Measurements from ENCODE around the gene SPINK5. TPM values are rescaled to one million over a fixed set of nuclear protein-coding genes. Genes with fewer than 3 reads are reported as not detected.

Gene SPINK5, protein sequence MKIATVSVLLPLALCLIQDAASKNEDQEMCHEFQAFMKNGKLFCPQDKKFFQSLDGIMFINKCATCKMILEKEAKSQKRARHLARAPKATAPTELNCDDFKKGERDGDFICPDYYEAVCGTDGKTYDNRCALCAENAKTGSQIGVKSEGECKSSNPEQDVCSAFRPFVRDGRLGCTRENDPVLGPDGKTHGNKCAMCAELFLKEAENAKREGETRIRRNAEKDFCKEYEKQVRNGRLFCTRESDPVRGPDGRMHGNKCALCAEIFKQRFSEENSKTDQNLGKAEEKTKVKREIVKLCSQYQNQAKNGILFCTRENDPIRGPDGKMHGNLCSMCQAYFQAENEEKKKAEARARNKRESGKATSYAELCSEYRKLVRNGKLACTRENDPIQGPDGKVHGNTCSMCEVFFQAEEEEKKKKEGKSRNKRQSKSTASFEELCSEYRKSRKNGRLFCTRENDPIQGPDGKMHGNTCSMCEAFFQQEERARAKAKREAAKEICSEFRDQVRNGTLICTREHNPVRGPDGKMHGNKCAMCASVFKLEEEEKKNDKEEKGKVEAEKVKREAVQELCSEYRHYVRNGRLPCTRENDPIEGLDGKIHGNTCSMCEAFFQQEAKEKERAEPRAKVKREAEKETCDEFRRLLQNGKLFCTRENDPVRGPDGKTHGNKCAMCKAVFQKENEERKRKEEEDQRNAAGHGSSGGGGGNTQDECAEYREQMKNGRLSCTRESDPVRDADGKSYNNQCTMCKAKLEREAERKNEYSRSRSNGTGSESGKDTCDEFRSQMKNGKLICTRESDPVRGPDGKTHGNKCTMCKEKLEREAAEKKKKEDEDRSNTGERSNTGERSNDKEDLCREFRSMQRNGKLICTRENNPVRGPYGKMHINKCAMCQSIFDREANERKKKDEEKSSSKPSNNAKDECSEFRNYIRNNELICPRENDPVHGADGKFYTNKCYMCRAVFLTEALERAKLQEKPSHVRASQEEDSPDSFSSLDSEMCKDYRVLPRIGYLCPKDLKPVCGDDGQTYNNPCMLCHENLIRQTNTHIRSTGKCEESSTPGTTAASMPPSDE
- total RNA-seq: 1 to 10 TPM in 2 of 4 donors, under 1 TPM in 2; 0.39 to 1.3 (median 0.97) TPM

DNA sequence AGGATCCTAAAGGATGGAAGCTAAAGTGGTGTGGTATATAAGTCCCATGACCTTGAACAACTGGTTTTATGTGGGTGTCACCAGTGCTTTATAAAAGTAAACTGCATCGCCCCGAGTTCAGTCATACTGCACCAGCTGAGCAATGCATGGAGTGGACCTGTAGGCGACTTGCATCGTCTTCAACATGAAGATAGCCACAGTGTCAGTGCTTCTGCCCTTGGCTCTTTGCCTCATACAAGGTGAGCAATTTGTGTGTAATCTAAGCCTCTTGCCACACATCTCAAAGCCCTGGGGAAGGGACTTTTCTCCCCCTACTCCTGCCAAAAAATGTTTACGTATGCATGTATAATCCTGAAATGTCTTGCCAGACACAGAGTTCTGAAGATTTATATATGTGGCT, at the start of gene SPINK5:
Gene SPINK5, plus strand, starts transcription at position 120 of the 400 bp plus-strand sequence. Its CDS starts 65 bp downstream, at position 185.
- H3K4me3 ChIP-seq: no peak within 1 kb of the TSS
- H3K36me3 ChIP-seq: no peaks in the 10 kb centered on the region
- no peak within 1 kb of the TSS for H3K27ac ChIP-seq
- TF ChIP-seq POLR2A (IDR thresholded peaks at IDR 0.05) (no peak), EP300 (IDR thresholded peaks at IDR 0.05) (no peak)
- TF ChIP-seq, protein P1, sequence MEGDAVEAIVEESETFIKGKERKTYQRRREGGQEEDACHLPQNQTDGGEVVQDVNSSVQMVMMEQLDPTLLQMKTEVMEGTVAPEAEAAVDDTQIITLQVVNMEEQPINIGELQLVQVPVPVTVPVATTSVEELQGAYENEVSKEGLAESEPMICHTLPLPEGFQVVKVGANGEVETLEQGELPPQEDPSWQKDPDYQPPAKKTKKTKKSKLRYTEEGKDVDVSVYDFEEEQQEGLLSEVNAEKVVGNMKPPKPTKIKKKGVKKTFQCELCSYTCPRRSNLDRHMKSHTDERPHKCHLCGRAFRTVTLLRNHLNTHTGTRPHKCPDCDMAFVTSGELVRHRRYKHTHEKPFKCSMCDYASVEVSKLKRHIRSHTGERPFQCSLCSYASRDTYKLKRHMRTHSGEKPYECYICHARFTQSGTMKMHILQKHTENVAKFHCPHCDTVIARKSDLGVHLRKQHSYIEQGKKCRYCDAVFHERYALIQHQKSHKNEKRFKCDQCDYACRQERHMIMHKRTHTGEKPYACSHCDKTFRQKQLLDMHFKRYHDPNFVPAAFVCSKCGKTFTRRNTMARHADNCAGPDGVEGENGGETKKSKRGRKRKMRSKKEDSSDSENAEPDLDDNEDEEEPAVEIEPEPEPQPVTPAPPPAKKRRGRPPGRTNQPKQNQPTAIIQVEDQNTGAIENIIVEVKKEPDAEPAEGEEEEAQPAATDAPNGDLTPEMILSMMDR (IDR thresholded peaks at IDR 0.05): no peak
- no peak for DNase-seq (ENCODE audit: low spot score in 2 of 2)
- no peaks in the 10 kb centered on the region for H3K4me1 ChIP-seq
- H3K27me3 ChIP-seq: no peaks in the 10 kb centered on the region
- 91 to 93% methylated on average over 5 of the region's 5 CpGs for WGBS, 2 donors
- no peaks in the 10 kb centered on the region for H3K9me3 ChIP-seq

DNA sequence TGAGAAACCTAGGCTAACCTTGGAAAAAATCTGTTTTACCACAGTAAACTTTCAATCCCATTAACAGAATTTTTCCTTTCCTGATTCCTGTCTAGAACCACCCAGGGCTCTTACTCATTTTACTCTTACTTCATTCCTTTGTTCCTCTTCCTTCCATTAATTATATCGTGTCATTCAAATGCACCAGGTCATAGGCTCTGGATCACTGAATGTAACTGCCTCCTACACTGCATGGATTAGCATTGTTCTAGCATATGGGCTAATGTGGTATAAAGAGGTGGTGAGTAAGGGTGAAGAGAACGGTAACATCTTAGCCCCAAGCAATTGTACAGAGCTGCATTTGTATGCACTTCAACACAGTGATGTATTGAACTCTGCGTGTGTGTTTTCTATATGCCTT, 49.5 kb upstream of the SPINK5 start:
- Histone ChIP-seq H3K27ac (no peak overlapping the region), H3K27me3 (no peaks in the 10 kb centered on the region), H3K9me3 (no peaks in the 10 kb centered on the region), H3K36me3 (no peaks in the 10 kb centered on the region), H3K4me3 (no peak overlapping the region), H3K4me1 (no peaks in the 10 kb centered on the region)
- 72 to 73% methylated on average over 3 of the region's 3 CpGs for WGBS, 2 donors
- no peak for DNase-seq (ENCODE audit: low spot score in 2 of 2)
- no peak for TF ChIP-seq POLR2A (IDR thresholded peaks at IDR 0.05)
- TF ChIP-seq, protein P1 (IDR thresholded peaks at IDR 0.05): no peak
- no peak for TF ChIP-seq EP300 (IDR thresholded peaks at IDR 0.05)

DNA sequence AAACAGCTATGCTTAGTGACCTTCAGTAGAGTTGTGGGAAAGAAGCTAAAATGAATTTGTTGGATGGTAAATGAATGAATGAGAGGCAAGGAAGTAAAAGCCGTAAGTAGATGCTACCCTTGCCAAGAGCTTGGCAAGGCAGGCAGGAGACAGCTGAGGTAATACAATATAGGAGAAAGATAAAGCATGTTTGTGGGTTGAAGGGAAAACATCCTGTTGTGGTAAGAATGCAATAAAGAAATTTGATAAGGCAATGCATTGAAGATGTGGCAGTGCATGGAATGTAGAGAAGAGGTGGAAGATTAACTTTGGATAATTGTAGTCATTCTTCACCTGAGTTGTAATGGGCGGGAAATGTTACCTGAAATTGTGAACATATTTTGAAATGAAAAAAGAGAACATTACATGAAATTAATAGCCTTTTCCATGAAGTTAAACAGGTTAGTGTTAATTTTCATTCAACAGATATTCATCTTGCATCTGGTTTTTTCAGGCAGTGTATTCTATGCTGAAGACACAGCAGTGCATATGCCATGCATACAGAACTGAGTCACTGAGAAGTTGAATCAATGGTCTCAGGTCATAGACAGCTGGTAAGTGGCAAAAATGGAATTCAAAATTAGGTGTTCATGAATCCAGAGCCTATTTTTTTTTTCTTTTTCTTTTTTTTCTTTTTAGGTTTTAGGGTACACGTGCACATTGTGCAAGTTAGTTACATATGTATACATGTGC, 43.4 kb upstream of the SPINK5 start:
- TF ChIP-seq, protein P1 (IDR thresholded peaks at IDR 0.05): no peak
- TF ChIP-seq EP300 (IDR thresholded peaks at IDR 0.05) (no peak), POLR2A (IDR thresholded peaks at IDR 0.05) (no peak)
- H3K4me3 ChIP-seq: no peak overlapping the region
- H3K4me1 ChIP-seq: no peaks in the 10 kb centered on the region
- H3K36me3 ChIP-seq: no peaks in the 10 kb centered on the region
- no peak overlapping the region for H3K27ac ChIP-seq
- 81 to 85% methylated on average over 3 of the region's 3 CpGs for WGBS, 2 donors
- DNase-seq (ENCODE audit: low spot score in 2 of 2): no peak
- no peaks in the 10 kb centered on the region for H3K27me3 ChIP-seq
- no peaks in the 10 kb centered on the region for H3K9me3 ChIP-seq

DNA sequence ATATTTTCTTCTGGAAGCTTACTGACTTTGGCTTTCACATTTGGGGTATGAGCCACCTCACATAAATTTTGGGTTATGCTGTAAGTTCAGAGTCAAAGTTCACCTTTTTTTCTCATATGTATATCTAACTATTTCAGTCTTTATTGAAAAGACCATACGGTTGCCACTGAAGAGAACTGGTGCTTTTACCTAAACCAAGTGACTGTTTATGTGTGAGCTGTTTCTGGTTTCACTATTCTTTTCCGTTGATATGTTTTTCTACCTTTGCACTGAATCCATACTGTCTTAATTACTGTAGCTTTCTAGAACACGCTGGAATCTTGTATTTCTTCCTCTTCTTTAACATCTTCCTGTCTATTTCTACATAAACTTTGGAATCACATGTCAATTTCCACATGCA, 36.3 kb upstream of the SPINK5 start:
- TF ChIP-seq POLR2A (IDR thresholded peaks at IDR 0.05): no peak
- TF ChIP-seq, protein P1 (IDR thresholded peaks at IDR 0.05): no peak
- Histone ChIP-seq H3K4me1 (no peaks in the 10 kb centered on the region), H3K36me3 (no peaks in the 10 kb centered on the region), H3K27ac (no peak overlapping the region), H3K4me3 (no peak overlapping the region), H3K27me3 (no peaks in the 10 kb centered on the region), H3K9me3 (no peaks in the 10 kb centered on the region)
- DNase-seq (ENCODE audit: low spot score in 2 of 2): no peak
- 75 to 80% methylated on average over 3 of the region's 3 CpGs for WGBS, 2 donors

All from tibial nerve (tissue), 4 donors.